SKM-1 (cell line): ENCODE measurements around the gene DGCR8.

ENCODE experiments used
- DNase-seq: peaks from one replicate; lab custom pipeline; 2025; ENCODE audit not compliant: unreplicated experiment; lab: John Stamatoyannopoulos, UW

The DGCR8 gene

DNA sequence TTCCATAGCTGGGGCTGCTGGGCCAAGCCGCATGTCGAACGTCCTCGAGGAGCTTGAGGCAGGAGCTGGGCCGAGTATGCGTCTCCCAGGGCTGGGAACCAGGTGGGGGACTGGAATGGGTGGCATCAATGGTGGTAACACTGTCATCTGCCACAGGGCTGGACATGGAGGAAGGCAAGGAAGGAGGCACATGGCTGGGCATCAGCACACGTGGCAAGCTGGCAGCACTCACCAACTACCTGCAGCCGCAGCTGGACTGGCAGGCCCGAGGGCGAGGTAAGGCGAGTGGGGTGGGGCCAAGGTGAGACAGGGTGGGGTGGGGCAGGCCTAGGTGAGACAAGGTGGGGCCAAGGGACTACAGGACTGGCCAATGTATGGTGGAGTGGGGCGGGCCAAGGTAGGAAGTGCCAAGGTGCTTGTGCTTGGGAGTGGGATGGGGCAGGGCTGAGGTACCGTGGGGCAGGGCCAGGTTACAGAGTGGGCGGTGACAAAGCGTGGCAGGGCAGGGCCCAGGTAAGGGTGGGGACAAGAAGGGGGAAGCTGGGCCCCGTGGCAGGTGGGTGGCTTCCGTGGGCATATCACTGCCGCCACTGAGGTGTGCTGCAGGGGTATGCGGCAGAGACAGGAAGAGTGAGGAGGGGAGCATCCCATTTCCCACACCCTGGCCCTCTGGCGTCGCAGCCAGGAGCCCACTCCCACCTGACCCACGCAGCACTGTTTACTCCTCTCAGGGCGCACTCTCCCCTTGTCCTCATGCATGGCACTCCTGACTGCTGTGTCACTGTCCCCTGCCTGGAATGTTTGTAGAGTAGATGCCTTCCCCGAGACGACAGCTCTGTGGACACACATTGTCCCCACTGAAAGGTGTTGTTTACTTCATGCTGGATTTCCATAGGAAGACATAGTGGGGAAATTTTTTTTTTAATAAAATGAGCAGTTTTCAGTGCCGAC, 27.5 kb upstream of the DGCR8 start:
- no peak for DNase-seq

DNA sequence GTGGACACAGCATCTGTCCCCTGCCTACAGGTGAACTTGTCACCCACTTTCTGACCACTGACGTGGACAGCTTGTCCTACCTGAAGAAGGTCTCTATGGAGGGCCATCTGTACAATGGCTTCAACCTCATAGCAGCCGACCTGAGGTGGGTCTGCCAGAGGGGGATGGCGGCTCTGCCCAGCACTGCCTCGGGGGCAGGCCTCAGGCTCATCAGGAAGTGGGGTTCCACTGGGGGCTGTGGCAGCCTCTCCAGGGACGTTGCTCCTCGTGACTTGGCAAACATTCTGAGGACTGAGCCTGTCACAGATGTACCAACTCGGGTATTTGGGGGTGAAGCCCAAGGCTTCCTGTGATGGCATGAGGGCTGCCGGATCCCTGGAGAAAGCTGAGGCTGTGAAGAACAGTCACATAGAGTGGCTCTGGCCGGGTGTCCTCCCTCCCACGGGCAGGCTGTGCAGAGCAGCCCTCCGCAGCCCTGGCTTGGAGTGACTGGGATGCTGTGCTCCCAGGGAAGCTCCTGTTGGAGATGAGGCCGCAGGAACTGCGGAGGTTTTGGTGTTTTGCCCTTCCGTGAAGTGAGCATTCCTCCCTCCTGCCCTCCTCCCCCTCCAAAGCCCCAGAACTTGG, 26.5 kb upstream of the DGCR8 start:
- DNase-seq: no peak

DNA sequence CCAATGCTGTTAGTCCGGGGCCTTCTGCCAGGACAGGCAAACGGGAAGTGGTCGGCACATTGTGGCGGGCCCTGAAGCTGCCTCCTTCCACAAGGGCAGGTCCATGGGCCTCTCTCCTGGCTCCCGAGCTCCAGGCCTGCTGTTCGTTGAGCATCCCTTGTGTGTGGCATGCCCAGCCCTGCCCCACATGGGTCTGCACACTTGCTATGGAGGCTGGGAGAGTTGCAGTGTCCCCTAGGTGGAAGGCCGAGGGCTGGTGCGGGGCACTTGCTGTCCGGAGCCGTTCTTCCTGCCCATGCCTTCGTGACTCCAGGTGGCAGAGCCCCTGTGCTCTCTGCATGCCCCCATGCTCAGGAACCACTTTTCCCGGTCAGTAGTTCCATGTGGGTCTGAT, 26.0 kb upstream of the DGCR8 start:
- no peak for DNase-seq

DNA sequence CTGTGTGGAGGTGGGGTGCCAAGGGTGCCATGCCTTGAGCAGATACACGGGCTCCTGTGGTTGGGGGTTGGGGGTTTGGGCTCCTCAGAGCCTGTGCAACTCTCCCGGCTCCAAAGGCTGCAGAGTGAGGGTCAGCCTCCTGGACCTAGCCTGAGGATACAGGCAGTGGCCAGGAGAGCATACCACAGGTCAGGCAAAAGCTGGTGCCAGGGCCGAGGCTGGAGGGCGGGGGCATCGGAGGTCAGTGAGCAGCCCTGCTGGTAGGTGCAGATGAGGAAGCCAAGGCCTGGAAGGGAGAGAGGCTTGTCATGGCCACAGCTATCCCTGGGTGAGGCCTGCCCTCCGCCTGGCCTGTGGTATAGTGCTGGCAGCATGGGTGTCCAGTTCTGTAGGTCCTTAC, 25.6 kb upstream of the DGCR8 start:
- no peak for DNase-seq

DNA sequence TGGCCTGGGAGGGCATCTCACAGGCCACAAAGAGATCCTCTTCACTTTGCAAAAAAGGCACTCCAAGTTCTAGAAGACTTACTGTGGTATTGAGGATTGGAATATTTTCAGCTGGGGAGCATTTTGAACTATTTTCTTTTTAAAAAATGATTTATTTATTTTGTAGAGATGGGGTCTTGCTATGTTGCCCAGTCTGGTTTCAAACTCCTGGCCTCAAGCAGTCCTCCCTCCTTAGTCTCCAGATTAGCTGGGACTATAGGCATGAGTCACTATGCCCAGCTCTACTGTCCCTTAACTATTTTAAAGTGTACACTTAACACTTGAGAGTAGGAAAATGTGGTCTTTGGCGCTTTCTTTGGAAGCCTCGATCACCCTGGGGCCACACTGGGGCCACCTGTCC, 24.9 kb upstream of the DGCR8 start:
- no peak for DNase-seq

DNA sequence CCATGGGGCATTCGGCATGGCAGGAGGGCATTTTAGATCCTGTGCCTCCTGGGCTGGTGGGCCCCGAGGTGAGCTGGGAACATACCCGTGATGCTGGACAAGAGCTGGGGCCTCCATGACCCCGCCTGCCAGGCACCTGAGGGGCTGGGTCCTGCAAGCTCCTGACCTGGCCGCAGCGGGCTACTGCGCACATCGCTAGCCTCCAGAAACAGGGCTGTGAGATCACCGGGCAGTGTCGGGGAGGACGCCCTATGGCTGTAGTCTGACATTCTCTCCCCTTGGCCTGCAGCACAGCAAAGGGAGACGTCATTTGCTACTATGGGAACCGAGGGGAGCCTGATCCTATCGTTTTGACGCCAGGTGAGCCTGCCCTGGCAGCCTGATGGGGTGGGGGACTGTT, 24.4 kb upstream of the DGCR8 start:
- no peak for DNase-seq

DNA sequence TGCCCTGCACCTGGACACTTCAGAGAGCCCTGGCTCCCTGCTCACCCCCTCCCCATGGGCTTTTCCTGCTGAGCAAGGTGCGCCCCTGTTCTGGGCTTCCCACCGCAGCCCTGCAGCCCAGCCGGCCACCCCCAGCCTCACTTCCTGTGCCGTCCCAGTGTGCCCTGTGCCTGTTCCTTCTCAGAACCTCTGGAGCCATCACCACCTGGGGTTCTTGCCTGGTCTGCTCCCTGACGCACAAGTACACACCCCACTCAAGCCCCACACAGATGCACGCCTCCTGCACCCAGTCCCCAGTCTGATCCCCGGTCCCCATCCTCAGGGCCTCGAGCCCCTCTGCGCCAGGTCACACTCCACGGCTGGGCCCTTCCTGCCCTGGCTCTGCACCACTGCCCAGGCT, 23.9 kb upstream of the DGCR8 start:
- DNase-seq: no peak

DNA sequence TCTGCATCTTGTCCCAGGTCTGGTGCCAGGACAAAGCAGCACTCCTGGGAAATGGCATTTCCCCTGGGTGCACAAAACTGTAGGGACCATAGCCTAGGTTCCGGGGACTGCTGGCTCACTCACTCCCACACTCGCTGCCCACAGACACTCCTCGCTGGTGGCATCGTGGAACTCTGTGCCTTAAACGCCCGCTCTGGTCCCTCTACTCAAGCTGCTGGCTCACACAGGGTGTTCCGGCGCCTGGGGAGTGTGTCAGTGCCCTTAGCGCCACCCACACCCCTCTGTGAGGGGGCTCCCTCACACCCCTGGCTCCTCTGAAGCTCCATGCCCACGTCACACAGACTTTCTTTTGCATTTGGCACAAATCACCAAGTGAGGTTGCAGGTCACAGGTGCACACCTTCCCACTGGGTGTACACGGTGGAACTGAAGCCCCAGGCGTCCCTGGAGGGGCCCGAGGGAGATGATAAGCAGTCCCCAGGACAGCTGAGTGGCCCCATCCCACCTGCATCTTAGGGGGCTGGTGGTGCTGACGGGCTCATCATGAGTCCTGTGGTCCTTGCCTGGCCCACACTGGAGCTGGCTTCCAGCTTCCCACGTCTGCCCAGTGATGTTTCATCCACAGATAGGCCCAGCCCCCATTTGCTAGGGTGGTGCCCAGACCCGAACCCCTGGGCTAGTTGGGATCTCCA, 23.2 kb upstream of the DGCR8 start:
- DNase-seq: no peak

DNA sequence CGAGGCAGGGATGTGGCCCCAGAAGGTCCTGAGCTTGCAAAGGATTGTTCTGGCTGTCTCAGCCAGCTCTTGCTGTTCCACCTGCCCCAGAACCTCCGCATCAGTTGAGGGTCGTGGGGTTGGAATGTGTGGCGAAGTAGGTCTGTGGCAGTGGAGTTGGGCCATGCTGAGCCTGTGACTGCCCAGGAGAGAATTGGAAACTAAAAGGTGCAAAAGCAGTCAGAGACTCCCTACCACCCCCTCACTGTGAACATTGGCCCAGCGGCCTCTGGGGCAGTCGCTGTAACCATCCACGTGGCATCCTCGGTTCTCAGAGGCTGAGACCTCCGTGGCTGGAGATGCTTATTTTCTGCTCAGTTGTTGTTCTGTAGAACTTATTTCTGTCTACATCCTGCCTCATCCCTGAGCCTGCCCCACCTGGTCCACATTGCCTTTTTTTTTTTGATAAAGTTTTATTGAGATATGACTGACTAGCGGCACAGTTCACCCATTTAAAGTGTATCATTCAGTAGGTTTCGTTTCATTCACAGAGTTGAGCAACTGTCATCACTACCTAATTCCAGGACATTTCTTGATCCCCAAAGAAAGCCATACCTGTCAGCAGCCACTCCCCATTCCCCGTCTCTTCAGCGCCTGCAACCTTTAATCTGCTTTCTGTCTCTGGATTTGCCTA, 22.3 kb upstream of the DGCR8 start:
- no peak for DNase-seq

DNA sequence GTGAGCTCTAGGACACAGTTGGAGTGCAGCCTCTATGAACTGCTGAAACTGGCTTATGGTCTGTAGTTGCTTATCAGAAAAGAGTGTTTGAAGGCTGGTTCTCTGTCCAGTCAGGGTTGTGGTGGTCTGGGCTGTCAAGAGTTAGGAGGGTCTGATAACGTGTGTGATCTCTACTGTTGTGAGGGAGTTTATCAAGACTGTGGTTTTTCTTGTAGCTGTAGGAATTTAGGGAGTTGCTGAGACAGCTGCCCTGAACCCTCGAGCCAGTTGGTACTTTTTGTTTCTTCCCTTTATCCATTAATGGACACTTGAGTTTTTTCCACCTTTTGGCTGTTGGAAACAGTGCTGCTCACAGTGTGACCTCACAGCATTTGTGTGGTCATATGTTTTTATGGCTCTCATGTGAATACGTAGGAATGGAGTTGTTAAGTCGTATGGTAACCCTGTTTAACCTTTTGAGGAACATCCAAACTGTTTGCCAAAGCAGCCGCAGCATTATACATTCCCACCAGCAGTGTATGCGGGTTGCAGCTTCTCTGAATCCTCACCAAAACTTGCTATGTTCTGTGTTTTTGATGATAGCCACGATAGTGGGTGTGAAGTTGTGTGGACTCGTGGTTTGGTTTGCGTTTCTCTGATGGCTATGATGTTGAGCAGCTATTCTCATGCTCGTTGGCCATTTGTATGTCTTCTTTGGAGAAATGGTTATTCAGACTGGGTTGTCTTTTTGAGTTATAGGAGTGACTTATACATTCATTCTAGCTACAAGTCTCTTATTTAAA, 20.9 kb upstream of the DGCR8 start:
- no peak for DNase-seq

DNA sequence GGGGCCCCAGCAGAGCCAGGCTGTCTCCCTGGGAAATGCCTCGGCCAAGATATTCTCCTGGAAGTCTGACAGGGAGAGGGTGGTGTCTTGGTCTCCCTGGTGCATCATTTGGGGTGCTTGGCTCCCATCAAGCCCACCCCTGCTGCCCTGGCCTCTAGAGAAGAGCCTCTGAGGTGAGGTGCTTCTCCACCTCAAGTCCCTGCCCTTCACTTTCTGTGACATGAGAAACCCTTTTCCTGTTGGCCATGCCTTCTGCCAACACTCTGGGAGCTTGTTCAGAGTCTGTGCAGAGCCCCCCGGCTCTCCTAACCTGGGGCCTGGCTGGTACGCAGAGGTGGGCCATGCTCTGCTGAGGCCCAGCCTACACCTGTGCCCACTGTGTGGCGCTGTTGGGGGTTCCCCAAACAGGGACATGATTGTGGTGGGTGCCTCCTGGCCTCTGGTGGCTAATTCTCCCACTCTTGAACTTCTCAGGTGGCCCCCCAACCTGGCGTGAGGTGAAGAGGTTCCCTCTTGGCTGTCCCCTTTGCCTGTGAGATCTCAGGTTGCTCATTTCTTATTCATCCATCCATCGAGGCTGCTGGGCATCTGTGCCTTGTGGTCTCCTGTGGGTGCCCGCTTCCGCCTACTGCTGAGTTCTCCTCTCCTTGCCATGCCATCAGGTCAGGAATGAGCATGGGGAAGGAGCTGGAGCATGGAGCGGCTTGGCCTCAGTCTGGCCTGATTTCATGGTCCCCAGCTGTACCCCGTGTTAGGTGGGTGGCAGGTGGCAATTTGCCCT, 19.2 kb upstream of the DGCR8 start:
- DNase-seq: no peak

DNA sequence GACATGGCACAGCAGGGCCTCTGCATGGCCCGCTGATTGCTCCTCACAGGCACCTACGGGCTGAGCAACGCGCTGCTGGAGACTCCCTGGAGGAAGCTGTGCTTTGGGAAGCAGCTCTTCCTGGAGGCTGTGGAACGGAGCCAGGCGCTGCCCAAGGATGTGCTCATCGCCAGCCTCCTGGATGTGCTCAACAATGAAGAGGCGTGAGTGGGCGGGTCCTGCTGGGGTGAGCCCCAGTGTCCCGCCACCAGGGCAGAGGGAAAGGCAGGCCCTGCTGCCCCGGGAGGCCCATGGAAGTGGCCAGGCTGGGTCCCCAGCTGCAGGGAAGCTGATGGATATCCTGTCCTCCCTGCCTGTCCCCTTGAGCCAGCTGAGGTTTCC, 18.6 kb upstream of the DGCR8 start:
- no peak for DNase-seq

DNA sequence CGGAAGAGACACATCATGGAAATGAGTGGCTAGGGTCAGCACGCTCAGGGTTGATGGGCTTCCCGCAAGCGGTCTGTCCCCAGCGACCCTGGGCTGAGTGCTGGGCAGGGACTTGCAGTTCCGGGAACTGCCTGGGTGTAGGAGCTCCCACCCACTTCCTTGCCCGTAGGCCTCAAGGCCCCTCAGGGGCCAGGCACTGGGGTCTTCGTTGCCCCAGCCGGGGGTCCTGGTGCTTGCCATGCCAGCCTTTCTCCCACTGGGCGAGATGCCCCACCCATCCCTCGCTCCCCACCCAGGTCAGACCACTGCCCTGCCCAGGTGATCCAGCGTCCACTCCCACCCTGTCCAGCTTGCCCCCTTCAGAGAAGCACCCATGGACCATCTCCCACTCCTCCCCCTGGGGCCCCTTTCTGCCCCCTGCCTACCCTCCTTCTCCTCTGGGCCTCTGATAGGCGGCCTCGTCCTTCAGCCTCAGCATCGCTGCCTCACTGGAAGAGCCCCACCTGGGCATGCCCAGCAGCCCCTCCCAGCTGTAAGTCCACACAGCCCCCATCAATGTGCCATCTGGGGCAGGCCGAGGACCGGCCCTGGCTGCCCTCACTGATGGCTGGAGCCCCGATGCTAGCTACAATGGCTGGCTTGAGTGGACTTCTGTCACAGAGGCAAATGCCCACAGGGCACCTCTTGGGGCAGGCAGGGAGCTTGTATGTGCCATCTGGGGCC, 17.8 kb upstream of the DGCR8 start:
- no peak for DNase-seq

DNA sequence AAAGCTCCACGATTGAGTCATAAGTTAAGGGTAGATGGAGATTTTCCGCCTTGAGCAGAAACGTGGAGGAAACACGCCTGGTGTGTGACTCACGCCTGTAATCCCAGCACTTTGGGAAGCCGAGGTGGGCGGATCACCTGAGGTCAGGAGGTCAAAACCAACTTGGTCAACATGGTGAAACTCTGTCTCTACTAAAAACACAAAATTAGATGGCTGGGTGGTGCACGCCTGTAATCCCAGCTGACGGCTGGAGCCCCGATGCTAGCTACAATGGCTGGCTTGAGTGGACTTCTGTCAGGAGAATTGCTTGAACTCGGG, 17.3 kb upstream of the DGCR8 start:
- no peak for DNase-seq

DNA sequence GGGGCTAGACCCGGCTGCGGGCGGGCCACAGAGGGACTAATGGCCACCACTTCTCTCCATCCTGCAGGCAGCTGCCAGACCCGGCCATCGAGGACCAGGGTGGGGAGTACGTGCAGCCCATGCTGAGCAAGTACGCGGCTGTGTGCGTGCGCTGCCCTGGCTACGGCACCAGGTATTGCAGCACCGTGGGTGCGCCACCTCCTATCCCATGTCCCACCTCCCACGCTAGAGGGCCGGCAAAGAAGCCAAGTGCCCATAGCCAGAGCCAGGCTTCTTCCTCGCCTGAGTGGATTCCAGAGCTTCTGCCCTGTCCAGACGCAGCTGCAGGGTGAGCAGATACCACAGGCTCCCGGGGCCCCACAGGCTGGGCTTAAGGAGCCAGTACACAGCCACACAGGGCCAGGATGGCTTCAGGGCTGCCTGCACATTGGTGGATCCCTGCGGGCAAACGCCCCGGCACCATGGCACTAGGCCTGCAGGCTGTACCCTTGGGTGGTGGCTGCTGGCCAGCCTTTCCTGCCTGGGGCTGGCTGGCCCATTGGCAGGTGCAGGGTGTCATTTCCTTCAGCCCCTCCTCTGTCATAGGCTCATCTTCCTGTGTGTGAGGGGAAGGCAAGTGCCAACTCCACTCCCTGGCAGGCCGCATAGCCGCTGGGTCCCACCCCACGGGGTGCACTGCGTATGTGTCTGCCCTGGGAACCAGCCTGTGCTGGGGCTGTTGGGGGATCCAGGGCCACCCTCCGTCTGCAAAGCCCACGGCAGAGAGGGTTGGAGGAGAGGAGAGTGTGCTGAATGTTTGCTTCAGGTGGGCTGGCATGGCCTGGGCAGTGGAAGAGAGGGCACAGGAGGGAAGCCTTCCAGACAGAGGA, 16.5 kb upstream of the DGCR8 start:
- DNase-seq: no peak

DNA sequence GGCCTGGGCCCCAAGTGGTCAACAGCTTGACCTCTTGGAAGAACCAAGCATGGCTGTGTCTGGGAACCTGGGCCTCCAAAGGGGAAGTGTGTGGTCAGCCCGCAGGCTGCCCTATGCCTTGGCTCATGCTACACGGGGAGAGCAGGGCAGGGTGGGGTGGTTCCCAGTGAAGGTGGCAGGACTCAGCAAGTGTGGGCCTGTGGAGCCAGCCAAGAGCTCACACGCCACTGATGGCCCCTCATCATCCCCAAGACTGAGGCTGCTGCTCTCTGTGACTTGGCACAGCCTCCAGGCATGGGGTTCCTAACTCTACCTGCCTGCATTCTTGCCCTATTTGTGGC, 15.9 kb upstream of the DGCR8 start:
- DNase-seq: no peak

DNA sequence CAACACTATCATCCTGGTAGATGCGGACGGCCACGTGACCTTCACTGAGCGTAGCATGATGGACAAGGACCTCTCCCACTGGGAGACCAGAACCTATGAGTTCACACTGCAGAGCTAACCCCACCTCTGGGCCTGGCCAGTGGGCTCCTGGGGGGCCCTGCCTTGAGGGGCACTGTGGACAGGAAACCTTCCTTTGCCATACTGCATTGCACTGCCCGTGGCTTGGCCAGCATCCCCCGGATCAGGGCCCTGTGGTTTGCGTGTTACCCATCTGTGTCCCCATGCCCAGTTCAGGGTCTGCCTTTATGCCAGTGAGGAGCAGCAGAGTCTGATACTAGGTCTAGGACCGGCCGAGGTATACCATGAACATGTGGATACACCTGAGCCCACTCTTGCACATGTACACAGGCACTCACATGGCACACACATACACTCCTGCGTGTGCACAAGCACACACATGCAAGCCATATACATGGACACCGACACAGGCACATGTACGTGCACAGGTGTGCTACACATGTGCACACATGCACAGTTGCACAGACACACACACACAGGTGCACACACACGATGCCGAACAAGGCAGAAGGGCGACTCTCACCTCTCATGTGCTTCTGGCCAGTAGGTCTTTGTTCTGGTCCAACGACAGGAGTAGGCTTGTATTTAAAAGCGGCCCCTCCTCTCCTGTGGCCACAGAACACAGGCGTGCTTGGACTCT, 15.3 kb upstream of the DGCR8 start:
- DNase-seq: no peak
